HG03139 (cell line): ENCODE results near the gene MTO1.
A peak's percentile ranks its signal among the peaks of the same experiment; 100 is the strongest.
"Not testable (repeated sequence)": the region's sequence is repeated elsewhere in the genome, so short reads cannot be mapped to it uniquely, and the experiment has no call there.

Experiments
- ATAC-seq: cut with Tn5 transposase; IDR thresholded peaks from one replicate; pipeline ENCODE4 v1.9.1; 2021; ENCODE audit not compliant: unreplicated experiment

Gene MTO1, protein sequence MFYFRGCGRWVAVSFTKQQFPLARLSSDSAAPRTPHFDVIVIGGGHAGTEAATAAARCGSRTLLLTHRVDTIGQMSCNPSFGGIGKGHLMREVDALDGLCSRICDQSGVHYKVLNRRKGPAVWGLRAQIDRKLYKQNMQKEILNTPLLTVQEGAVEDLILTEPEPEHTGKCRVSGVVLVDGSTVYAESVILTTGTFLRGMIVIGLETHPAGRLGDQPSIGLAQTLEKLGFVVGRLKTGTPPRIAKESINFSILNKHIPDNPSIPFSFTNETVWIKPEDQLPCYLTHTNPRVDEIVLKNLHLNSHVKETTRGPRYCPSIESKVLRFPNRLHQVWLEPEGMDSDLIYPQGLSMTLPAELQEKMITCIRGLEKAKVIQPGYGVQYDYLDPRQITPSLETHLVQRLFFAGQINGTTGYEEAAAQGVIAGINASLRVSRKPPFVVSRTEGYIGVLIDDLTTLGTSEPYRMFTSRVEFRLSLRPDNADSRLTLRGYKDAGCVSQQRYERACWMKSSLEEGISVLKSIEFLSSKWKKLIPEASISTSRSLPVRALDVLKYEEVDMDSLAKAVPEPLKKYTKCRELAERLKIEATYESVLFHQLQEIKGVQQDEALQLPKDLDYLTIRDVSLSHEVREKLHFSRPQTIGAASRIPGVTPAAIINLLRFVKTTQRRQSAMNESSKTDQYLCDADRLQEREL

DNA sequence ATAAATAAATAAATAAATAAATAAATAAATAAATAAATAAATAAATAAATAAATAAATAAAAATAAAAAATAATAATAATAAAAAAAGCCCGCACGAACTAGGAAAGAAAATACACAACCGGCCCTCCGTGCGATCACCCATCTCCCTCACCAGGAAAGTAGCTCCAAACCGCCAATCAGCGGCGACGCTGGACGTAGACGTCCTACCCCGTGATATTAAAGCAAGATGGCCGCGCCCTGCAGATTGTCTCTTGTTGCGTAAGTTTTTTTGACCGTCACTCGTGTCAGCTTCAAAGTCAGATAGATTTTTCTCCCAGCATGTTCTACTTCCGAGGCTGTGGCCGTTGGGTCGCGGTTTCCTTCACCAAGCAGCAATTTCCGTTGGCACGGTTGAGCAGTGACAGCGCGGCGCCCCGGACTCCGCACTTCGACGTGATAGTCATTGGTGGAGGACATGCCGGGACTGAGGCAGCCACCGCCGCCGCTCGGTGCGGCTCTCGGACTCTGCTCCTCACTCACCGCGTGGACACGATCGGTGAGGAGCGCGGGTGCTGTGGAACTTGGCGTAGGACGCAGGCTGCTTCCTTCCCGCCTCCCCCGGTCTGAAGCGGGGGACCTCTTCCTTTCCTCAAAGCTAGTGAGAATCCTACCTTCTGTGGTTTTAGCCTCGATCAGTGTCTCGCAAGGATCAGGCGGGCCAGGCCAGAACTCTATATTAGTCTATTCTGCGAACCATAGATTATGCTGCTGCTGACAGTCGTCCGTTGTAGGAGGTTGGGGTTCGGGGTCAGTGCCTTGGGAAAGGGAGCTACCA, at the start of gene MTO1:
Gene MTO1, plus strand, starts transcription at position 201 of the 814 bp plus-strand sequence. Its CDS starts 118 bp downstream, at position 319.
- ATAC-seq, result peak; percentile 94

DNA sequence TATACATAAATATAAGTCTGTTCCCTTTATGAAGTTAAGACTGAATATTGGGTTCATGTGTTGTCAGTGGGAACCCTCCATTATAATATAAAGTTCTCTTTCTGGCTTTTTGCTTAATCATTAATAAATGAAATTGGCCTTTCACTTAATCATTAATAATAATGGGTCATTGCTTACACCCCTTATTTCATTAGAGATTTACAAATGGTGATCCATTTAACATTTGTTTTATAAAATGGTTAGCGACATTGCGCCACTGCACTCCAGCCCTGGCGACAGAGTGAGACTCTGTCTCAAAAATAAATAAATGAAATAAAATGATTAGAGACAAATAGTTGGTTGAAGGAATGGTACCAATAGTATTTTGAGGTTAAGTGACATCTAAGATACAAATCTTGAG, 48.4 kb upstream of the MTO1 start:
- ATAC-seq, result no peak

DNA sequence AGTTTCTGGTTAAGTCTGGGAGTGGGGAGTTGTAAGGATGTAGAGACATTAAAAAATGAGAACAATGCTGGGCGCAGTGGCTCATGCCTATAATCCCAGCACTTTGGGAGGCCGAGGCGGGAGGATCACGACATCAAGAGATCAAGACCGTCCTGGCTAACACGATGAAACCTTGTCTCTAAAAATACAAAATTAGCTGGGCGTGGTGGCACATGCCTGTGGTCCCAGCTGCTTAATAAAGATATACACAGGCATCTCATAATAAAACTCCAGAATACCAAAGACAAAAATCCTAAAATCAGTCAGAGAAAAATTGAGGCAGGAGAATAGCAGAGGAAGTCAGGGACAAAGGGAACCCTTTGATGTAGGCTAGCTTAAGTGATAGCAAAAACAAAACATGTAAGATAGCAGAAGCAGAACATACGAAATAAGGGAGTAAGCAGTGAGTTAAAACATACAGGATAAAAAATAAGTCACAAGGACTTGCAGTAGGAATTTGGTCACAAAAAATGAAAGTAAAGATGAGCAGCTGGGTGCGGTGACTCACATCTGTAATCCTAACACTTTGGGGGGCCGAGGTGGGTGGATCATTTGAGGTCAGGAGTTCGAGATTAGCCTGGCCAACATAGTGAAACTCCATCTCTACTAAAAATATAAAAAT, 43.3 kb upstream of the MTO1 start:
- ATAC-seq, result no peak

DNA sequence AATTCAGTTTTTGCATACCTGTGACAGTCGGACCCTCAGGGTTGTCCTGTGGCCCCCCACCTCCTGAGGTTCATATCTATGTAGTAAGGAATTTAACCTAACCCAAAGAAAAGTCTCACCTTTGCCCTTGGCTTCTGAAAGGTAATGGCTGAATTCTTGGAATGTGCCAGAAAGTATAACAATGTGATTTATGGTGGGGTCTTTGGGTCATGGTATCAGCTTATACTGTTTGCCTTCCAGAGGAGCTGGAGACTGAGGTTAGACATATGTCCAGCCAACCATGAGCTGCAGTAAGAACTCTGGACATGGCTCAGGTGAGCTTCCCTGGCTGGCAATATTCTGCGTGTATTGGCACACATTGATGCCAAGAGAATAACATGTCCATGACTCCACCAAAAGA, 40.0 kb upstream of the MTO1 start:
- ATAC-seq, result no peak

DNA sequence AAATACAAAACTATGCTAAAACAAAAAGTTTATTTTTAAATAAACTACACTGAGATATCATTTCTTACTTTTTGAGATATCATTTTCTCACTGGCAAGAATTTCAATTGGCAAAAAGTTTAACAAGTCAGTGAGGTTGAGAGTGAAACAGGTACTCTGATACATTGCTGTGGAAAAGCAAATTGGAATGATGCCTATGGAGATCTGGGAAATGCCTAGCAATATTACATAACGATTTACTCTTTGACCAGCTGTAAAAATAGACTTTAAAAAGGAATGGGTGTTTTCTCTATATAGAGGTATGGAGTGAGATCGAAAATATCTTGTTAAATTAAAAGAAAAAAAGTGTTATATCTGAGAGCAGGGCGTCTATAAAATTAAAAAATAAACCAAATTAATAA, 26.3 kb upstream of the MTO1 start:
- ATAC-seq, result no peak

DNA sequence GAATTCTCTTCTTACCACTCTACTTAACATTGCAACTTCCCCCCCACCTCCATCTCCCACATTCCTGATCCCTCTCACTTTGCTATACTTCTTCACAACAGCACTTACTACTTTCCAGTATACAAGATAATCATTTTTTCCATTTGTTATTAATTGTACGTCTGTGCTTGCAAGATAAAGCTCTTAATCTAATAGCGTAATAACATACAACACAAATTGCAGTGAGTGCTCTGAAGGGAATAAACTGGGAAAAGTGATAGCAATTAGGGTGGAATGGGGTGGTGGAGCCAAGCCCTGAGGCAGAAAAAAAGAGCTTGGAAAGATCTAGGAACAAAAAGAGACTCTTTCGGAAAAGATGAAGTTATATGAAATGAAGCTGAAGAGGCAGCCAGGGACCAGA, 18.0 kb upstream of the MTO1 start:
- ATAC-seq, result no peak

DNA sequence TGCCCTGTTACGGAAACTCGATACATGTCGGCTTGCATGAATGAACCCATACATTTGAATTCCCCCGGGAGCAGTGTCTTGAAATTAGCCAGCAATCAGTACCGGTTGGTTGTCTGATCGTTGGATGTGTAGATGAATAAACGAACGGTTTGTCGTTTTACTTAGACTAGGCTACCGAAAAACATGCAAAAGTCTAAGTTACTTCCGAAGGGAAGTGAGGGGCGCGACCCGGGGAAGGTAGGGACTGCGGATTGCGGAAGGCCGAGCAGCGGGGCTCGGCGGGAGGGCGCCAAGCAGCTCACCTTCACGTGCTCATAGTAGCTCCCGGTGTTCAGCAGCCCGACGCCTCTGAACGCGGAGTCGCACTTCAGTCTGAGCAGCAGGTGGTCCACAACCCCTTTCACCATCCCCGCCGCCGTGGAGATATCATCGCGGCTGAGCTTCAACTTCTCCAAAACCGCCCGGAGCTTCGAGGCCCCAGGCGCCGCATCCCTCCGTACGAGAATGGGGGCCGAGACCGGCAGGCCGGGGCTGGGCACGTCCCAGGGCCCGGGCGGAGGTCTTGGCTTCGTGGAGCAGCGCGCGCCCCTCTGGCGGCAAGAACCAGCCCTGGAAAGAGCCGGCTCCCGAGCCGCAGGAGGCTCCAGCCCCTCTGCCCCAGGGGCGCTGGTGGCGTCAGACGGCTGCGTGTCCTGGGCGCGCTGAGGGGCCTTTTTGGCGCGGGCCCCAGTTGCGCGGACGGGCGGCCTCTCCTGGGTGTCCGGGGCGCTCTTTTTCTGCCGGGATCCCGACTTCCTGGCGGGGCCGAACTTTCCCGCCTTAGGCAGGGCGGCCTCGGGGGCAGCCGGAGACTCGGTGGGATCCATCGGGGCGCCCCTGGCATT, 10.1 kb upstream of the MTO1 start:
- ATAC-seq, result peak; percentile 52

DNA sequence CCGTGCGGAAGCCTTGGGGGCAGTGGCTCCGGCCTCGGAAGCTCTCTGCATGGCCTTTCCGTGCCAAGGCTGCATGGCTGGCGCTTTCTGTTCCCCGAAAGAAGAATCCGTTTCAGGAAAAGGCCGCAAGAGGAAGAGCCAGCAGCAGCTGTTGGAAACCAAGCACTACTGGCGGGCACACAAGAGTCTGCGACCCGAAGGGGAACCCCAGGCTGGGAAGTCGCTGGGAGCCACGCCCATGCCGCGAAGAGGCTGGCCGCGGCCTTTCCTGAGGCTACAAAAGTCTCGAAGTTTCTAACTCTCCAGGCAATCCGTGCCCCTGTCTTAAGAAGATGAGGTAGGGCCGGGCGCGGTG, 9.5 kb upstream of the MTO1 start, which contains the start of gene CGAS:
Gene CGAS, minus strand, starts transcription at position 191 of the 355 bp plus-strand sequence. Its CDS starts 116 bp downstream, at position 75.
- peak; percentile 62 for ATAC-seq

DNA sequence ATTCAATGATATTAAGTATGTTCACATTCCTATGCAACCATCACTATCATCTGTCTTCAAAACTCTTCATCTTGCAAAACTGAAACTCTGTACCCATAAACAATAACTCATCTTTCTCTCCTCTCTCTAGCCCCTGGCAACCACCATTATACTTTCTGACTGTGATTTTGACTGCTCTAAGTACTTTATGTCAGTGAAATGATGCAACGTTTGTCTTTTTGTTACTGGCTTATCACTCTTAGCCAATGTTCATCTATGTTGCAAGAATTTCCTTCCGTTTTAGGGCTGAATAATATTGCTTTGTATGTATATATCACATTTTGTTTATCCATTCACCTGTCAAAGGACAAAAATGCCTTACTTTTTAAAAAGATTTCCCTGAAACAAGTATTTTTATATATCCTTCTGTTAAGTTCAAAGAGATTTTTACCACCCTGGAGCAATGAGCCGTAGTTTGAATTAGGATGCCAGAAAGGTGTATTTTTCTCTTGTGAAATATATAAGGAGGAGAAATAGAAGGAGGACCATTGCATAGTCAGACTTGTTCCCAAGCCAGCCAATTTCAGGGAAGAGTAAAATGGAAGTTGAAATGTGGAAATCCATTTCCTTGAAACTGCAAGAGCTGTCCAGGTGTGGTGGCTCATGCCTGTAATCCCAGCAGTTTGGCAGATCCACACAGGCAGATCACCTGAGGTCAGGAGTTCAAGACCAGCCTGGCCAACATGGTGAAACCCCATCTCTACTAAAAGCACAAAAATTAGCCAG, 5.5 kb upstream of the MTO1 start:
- no peak for ATAC-seq

DNA sequence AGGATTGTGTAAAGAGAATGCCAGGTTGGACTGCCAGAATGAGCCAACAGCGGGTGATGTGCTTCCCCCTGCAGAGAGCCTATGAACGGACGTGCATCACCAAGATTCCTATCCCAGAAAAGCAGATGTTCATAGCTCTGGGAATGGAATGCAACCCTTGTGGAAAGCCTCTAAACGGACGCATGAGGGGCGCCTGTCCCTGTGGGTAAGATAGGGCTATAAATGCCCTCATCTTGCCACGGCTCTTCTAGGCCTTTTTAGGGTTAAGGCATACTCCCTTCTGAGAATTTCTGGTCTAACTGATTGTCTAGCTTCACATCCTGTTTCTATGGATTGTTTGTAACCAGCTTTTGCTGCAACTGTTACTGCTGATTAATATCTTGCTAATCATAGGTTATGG, 2.1 kb upstream of the MTO1 start:
- ATAC-seq, result not testable (repeated sequence)

DNA sequence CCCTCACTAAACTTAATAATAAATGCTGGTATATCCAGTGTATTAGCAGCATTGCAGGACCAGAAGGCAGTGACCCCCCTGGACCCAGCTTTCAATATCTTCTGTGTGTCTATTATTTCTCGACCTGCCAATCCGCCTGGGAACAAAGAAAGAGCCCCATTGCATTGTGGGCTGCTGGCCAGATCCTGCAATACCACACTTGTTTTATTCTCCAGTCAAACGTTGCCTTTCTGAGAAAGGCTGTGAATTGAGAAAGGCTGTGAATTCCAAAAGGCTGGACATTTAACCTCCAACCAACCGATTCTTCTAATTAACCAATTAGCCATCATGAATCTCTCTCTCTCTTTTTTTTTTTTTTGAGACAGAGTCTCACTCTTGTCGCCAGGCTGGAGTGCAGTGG, 1.5 kb upstream of the MTO1 start:
- ATAC-seq, result no peak

DNA sequence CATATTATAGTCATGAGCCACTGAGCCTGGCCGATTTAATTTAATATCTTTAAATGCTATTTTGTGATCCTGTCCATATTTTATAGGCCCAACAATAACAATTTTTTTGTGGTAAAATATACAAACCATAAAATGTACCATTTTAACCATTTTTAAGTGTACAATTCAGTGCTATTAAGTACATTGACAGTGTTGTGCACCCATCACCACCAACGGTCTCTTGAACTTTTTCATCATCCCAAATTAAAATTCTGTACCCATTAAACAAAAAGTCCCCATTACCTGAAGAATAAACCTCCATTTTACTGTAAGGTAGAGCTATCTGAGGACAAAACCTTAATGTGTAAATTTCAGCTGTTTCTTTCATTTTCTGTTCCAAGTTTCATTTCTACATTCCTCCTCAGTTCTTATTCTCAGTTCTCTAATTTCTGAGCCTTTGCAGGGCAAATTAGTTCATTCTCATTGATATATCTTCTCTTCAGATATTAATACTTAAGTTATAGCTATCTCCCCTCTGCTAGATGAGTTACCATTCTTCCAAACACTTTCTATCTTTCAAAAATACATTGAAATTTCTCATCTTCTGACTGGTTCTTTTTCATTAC, 10.3 kb downstream of the MTO1 start:
- peak; percentile 91 for ATAC-seq

DNA sequence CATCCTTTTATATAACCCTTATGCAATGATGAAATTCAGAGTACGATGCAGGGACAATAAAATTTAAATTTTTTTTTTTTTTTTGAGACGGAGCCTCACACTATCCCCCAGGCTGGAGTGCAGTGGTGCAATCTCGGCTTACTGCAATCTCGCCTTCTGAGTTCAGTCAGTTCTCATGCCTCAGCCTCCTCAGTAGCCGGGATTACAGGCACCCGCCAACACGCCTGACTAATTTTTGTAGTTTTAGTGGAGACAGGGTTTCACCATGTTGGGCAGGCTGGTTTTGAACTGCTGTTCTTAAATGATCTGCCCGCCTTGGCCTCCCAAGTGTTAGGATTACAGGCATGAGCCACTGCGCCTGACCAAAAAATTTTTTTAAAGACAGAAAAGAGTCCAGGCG, 15.2 kb downstream of the MTO1 start:
- ATAC-seq, result no peak

DNA sequence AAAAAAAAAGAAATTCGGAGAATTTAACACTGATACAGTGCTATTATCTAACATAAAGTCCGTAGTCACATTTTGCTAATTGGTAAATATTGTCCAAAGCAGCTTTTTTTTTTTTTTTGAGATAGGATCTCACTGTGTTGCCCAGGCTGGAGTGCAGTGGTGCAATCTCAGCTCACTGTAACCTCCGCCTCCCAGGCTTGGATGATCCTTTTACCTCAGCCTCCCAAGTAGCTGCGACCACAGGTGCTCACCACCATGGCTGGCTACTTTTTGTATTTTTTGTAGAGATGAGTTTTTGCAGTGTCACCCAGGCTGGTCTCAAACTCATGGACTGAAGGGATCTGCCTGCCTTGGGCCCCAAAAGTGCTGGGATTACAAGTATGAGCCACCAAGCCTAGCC, 15.9 kb downstream of the MTO1 start:
- ATAC-seq, result no peak

DNA sequence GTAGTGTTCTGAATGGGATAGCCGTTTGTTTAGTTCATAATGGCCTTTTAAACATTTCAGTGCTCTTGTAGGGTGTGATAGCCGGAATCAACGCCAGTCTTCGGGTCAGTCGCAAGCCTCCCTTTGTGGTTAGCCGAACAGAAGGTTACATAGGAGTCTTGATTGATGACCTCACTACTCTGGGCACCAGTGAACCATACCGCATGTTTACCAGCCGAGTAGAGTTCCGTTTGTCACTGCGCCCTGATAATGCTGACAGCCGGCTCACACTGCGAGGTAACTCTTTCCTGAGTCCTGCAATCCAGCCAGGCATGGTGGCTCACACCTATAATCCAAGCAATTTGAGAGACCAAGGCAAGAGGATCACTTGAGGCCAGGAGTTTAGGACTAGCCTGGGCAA, 20.4 kb downstream of the MTO1 start:
- no peak for ATAC-seq

DNA sequence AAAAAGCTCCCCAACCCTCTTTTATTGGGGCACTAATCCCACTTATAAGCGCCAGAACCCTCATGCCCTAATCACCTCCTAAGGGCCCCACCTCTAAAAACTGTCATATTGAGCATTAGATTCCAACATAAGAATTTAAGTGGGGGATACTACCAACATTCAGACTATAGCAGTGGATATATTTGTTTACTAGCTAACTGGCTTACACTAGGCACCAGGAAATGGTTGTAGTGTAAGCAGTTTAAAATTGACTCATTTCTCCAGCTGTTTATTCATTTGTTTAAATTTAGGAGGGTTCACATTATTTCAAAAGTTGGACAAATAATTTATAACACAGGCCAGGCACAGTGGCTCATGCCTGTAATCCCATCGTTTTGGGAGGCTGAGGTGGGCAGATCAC, 22.9 kb downstream of the MTO1 start:
- no peak for ATAC-seq

DNA sequence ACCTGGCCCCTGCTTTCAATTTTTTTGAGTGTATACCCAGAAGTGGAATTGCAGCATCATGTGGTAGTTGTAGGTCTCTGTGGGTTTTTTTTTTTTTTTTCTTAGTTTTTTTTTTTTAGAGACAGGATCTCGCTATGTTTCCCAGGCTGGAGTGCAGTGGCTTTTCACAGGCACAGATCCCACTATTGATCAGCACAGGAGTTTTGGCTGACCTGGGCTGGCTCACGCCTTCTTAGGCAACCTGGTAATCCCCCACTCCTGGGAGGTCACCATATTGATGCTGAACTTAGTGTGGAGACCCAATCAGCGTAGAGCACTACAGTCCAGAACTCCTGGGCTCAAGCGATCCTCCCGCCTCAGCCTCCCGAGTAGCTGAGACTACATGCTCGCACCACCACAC, 25.9 kb downstream of the MTO1 start:
- no peak for ATAC-seq

DNA sequence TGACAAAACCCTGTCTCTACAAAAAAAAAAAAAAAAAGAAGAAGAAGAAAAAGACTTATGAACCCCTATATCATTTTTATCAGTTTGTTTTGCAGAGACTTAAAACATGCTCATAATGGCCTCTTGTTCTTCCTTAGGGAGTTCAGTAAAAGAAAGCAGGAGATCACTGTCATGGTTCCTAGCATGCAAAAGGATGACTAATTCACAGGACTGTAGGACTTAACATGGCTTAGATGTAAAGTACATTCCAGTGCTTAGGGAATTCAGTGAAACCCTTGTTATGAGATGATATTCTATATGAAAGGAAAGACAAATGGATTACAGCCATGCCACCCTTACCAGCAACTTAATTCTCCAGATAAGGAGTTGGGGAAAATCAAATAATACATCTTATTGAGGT, 29.8 kb downstream of the MTO1 start:
- ATAC-seq, result no peak

DNA sequence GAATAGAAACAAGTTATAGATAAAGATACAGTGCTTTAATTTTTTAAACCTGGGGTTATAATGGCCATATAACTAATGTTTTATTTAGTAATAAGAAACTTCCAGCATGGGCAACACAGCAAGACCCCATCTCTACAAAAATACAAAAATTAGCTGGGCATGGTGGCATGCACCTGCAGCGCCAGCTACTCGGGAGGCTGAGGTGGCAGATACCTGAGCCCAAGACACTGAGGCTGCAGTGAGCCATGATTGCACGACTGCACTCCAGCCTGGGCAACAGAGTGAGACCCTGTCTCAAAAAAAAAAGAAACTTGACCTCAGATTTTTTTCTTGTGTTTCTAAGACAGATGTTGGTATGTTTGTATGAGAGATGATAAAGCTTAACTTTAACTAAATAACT, 36.4 kb downstream of the MTO1 start:
- ATAC-seq, result no peak
